Motor neuron (in vitro differentiated cells): ENCODE data around the gene LAMA2. TPM values are rescaled to one million over a fixed set of nuclear protein-coding genes. Genes with fewer than 3 reads are reported as not detected.
A peak's percentile ranks its signal among the peaks of the same experiment; 100 is the strongest.
"Not testable (repeated sequence)": the region's sequence is repeated elsewhere in the genome, so short reads cannot be mapped to it uniquely, and the experiment has no call there.

Experiments used
- ATAC-seq, 8 experiments: fragments of 200-7000 bp; cut with Tn5 transposase; replicated peaks in 6 of 8; 2 replicates each; pipeline ENCODE4 v1.8.0; 2021; ENCODE audit warnings: mild to moderate bottlenecking in 8 of 8, moderate library complexity in 8 of 8
- H3K27ac ChIP-seq, 2 donors: fragments of 250-450 bp; sonication (Bioruptor Pico); 2 replicates each; pipeline ENCODE4 v1.9.0; 2021; ENCODE audit warnings: antibody characterized with exemption in 2 of 2, mild to moderate bottlenecking in 2 of 2, moderate library complexity in 1 of 2
- H3K4me1 ChIP-seq, 2 donors: fragments of 250-450 bp; sonication (Bioruptor Pico); replicated peaks in 1 of 2; 2 replicates each; pipeline ENCODE4 v1.6.1; 2021; ENCODE audit warnings: antibody characterized with exemption in 2 of 2, mild to moderate bottlenecking in 2 of 2, moderate library complexity in 1 of 2
- H3K4me3 ChIP-seq, 5 donors: fragments of 250-450 bp; sonication (Bioruptor Pico); 2 replicates each; pipeline ENCODE4 v1.9.0; 2021; ENCODE audit warnings: antibody characterized with exemption in 5 of 5, mild to moderate bottlenecking in 5 of 5, moderate library complexity in 4 of 5
- WGBS, 10 experiments: fragments of 450-650 bp; shearing (Covaris generic); methylation state at CpG; one replicate each; pipeline ENCODE4 v1.0.0; 2022; 5-methylcytosine and 5-hydroxymethylcytosine counted together
- in situ Hi-C, 9 experiments: fragments of 400-800 bp; cut with MboI; loops; one replicate each; pipeline ENCODE4 v1.15.0; 2021; ENCODE audit warnings: low sequenced_read_pairs in 9 of 9, low pct_unique_long_range_greater_than_20kb in 2 of 9; ENCODE audit not compliant: unreplicated experiment in 9 of 9
- total RNA-seq, 8 experiments: library from RNA; unstranded; fragments of 300-600 nt; gene quantifications; 2 replicates each; pipeline versions ENCODE4 v1.2.3 to v1.2.4, GENCODE V29; 2022

Gene LAMA2
- total RNA-seq, 8 experiments from 2014 or later, result 0.52 to 232 (median 5.1) TPM

DNA sequence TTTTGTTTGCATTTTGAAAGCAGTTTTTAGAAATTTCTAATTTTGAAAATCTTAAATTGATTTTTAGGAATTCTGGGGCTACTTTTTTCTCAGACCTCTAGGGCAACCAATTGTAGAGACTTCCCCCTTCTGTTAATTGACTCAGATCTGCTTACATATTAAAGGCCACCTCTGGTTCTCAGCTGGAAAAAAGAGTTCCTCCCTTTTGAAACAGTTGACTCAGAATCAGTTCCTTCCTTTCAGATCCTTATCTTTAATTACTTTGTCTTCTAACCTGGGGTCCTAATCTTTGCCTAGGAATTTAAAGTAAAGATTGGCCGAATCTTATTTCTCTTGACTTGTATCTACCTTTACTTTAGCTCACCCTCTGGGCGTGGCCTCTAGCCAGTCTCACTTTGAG lies 146.8 kb downstream of the LAMA2 start:
- ATAC-seq, result peak in 2 of 8 experiments; percentile 17 to 37
- 25 to 100% (median 64%) methylated on average over 1 to 2 of the region's 2 CpGs; no CpG with 5 or more reads in 2 of the 10 experiments for WGBS, 10 experiments
- Histone ChIP-seq H3K4me3 (no peak overlapping the region), H3K4me1 (no peaks in the 10 kb centered on the region), H3K27ac (no peak overlapping the region)
- in situ Hi-C loops, result no loop called here

DNA sequence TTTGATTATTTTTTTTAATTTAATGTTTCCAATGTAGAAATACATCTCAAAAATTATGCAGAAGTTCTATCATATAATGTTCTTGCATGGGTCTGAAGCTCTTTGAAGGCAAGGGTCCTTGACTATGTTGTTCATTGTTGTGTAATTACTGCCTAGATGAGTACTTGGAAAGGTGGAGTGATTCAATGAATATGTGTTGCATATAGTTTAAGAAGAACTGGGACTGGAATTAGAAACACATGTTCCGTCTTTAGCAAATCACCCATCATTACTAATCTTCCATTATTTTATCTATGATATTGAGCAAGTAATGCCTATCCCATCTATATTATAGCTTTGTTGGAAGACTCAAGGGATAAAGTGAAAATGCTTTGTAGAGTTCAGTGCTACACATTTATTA lies 147.3 kb downstream of the LAMA2 start:
- ATAC-seq, result peak in 2 of 8 experiments; percentile 43 to 65
- in situ Hi-C loops, result no loop called here
- Histone ChIP-seq H3K27ac (no peak overlapping the region), H3K4me3 (no peak overlapping the region), H3K4me1 (no peaks in the 10 kb centered on the region)
- 0 to 100% (median 77%) methylated on average over 1 of the region's 1 CpG; no CpG with 5 or more reads in 2 of the 10 experiments for whole genome bisulfite sequencing, 10 experiments

DNA sequence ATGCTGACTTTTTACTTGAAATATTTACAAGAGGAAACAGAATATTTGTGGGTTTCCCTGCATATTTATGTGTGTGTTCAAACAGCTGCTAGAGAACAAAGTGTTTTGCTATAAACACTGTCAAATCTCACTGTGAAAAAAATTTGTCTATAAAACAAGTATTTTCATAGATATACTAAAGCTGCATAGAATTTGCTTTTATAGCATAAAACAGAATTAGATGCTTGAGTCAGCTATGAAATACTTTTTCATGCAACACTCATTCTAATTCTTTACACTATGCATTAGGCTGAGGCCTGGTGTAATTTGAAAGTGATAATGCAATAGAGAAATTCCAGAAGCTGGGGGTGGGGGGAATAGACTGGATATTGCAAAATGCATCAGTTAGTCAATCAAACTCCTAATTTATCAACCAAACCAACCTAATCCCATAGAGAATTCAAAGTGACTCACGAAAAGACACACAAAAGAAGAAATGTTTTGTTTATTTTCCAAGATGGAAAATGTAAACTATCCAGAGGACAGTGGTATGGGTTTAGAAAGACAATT lies 148.2 kb downstream of the LAMA2 start:
- WGBS, 10 experiments, result 0 to 100% (median 66%) methylated on average over 1 of the region's 1 CpG; no CpG with 5 or more reads in 2 of the 10 experiments
- peak in 3 of 8 experiments; percentile 52 to 74 (median 58) for ATAC-seq
- no peaks in the 10 kb centered on the region for H3K4me1 ChIP-seq
- no peak overlapping the region for H3K4me3 ChIP-seq
- H3K27ac ChIP-seq, result no peak overlapping the region
- in situ Hi-C loops, result no loop called here

DNA sequence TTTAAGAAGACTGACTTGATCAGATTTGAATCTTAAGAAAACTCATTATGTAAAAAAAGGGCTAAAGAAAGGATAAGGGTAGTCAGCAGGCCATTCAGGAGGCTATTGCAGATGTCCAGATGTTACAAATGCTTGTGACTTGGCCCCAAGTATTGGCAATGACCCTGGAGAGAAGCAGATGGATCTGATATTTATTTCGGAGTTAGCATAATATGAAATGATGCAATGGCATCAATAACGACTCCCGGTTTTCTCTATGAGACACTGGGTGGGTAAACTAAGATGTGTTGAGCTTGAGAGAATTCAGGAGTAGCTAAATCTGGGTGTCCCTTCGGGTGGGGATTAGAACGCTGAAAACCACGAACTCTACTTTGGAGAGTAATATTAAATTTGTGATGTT lies 149.7 kb downstream of the LAMA2 start:
- 20 to 100% (median 83%) methylated on average over 1 to 6 of the region's 6 CpGs; no CpG with 5 or more reads in 1 of the 10 experiments for WGBS, 10 experiments
- no peak overlapping the region for H3K27ac ChIP-seq
- peak in 2 of 8 experiments; percentile 21 to 44 for ATAC-seq
- in situ Hi-C loops, result no loop called here
- no peak overlapping the region for H3K4me3 ChIP-seq
- no peaks in the 10 kb centered on the region for H3K4me1 ChIP-seq

DNA sequence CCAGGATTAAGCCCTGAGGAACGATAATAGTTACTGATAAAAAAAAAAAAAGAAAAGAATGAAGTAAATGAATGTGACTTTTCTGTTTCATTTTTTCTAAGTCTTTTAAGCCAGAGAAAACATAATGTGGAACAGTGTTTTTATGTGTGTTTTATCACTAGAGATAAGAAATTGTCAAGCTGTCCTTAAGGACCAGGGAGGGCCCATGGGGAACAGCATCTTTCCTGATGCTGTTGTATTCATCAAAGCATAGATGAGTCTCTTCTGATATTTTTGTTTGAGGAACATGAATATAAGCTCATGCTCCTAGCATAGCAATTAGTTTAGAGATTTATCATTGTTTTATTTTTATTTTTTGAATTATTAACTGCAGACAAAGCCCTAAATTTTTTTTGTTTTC lies 150.2 kb downstream of the LAMA2 start:
- H3K4me1 ChIP-seq, result no peaks in the 10 kb centered on the region
- in situ Hi-C loops, result no loop called here
- WGBS, 10 experiments, result 42 to 100% (median 91%) methylated on average over 1 of the region's 1 CpG; no CpG with 5 or more reads in 1 of the 10 experiments
- ATAC-seq, result no peak
- H3K27ac ChIP-seq, result no peak overlapping the region
- no peak overlapping the region for H3K4me3 ChIP-seq

DNA sequence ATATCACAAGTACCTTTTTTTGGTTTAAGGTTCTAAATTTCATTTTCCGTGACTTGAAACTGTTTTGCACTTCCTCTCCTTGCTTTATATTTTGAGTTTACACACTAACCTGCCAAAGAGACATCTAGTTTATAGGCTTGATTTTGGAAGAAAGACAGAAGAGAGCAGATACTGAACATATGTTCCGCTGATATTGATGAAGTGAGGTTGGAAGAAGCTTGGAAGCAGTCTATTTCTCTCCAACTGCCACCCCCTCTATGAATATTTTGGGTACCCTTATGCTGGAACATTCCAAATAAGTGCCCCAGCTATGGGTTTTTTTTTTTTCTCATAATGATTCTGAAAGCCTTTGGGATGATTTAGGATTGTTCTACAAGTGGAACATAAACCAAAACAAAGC lies 150.6 kb downstream of the LAMA2 start:
- 92 to 100% (median 98%) methylated on average over 1 to 2 of the region's 2 CpGs; no CpG with 5 or more reads in 2 of the 10 experiments for WGBS, 10 experiments
- no peak overlapping the region for H3K4me3 ChIP-seq
- no peaks in the 10 kb centered on the region for H3K4me1 ChIP-seq
- in situ Hi-C loops, result no loop called here
- ATAC-seq, result no peak
- H3K27ac ChIP-seq, result no peak overlapping the region

DNA sequence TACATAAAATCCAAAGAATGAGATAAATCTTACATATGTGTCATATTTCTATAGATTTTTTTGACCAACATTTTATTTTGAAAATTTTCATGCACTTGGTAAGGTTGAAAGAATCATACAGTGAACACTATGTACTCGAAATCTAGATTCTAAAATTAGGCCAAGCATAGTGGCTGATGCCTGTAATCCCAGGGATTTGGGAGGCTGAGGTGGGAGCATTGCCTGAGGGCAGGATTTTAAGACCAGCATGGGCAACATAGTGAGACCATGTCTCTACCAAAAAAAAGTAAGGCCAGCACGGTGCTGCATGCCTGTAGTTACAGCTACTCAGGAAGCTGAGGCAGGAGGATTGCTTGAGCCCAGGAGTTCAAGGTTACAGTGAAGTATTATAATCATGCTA lies 158.6 kb downstream of the LAMA2 start:
- Histone ChIP-seq H3K4me1 (no peaks in the 10 kb centered on the region), H3K27ac (no peak overlapping the region), H3K4me3 (no peak overlapping the region)
- WGBS, 10 experiments, result 43 to 100% (median 67%) methylated on average over 1 to 2 of the region's 2 CpGs; no CpG with 5 or more reads in 1 of the 10 experiments
- in situ Hi-C loops, result no loop called here
- ATAC-seq, result no peak

DNA sequence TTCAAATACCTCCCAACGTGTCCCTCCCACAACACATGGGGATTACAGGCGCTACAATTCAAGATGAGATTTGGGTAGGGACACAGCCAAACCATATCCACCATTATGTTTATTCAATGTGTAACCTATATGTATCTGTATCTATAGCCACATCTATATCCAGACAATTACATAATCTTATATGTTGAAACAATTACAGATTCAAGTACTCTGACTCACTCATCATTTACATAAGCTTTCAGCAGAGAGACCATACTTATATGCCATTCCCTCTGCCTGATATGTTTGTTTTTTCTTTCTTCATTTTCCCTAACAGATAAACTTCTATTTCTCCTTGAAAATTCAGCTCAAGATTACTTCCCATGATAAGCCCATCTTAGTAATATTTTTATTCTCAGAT lies 163.6 kb downstream of the LAMA2 start:
- no peak overlapping the region for H3K27ac ChIP-seq
- ATAC-seq, result no peak
- no peaks in the 10 kb centered on the region for H3K4me1 ChIP-seq
- no peak overlapping the region for H3K4me3 ChIP-seq
- WGBS, 10 experiments, result 40 to 100% (median 83%) methylated on average over 1 to 2 of the region's 2 CpGs; no CpG with 5 or more reads in 1 of the 10 experiments
- in situ Hi-C loops, result no loop called here

DNA sequence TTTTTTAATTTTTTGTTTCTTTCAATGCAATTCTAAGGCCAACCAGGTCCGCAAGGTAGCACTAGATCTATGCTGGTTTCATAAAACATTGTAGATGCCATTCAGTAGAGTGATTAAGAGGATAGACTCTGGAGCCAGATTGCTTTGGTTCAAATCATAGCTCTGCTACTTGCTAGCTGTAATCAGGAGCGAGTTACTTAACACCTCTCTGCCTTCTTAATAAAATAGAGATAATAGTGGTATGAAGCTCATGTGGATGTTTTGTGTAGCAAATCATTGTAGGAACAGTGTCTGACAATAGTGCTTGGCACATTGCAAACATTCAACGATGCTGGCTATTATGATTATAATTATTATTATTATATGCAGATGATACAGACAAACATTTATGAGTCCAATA lies 164.9 kb downstream of the LAMA2 start:
- ATAC-seq, result no peak
- WGBS, 10 experiments, result 71 to 100% (median 94%) methylated on average over 1 to 3 of the region's 3 CpGs; no CpG with 5 or more reads in 2 of the 10 experiments
- in situ Hi-C loops, result no loop called here
- H3K27ac ChIP-seq, result no peak overlapping the region
- no peak overlapping the region for H3K4me3 ChIP-seq
- H3K4me1 ChIP-seq, result no peaks in the 10 kb centered on the region

DNA sequence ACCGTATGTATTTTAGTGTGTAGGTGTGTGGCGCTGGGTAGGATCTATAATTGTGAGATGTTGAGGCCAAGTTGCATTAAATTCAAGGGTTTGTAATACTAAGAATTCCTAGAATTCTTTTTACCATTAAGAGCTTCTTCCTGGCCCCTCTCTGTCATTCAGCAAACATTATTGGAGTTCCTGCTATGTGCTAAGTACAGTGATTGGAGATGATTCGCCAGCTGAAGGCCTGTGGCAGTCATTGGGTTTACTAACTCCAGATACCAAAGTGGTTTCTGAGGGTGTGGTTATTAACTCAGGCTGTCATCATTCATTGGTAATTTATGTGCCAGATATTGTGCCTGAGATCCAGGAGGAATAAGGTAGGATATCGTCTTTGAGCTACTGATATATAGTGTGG lies 167.1 kb downstream of the LAMA2 start:
- Histone ChIP-seq H3K4me3 (no peak overlapping the region), H3K27ac (no peak overlapping the region), H3K4me1 (no peaks in the 10 kb centered on the region)
- ATAC-seq, result no peak
- WGBS, 10 experiments, result 76 to 100% (median 100%) methylated on average over 1 to 3 of the region's 4 CpGs; no CpG with 5 or more reads in 1 of the 10 experiments
- in situ Hi-C loops, result no loop called here

DNA sequence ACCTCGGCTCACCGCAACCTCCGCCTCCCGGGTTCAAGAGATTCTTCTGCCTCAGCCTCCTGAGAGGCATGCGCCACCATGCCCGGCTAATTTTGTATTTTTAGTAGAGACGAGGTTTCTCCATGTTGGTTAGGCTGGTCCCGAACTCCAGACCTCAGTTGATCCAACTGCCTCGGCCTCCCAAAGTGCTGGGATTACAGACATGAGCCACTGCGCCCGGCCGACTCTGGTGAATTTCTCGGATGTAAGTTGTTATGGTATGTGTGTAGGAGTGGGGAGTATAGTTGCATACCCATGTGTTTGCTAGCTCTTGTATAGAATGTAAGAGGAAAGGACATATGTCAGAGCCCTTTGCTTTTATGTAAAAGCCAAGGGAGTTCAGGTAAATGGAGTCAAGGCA lies 170.2 kb downstream of the LAMA2 start:
- H3K27ac ChIP-seq, H3K4me3 ChIP-seq, H3K4me1 ChIP-seq, ATAC-seq, in situ Hi-C loops: not testable (repeated sequence)
- 90 to 100% (median 98%) methylated on average over 2 to 12 of the region's 13 CpGs; no CpG with 5 or more reads in 2 of the 10 experiments for WGBS, 10 experiments

DNA sequence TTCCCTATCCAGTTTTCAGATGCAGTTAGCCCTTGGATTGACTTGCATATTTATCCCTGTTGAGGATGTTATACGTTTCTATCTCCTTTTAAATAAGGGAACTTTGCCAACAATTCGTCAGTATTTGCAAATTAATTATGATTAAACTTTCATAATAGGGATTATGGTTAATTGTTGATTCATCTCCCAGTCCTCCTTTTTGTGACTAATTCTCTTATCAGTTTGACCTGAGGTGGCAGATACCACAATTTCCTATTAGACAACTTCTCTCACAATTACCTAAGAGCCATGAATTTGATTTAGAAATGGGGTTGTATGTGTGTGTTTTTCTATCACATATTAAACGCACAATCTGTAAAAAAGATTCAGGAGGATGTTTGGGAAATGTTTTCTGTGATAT lies 172.9 kb downstream of the LAMA2 start:
- H3K4me1 ChIP-seq, result no peaks in the 10 kb centered on the region
- H3K4me3 ChIP-seq, result no peak overlapping the region
- 10 to 92% (median 78%) methylated on average over 2 to 3 of the region's 3 CpGs for WGBS, 10 experiments
- no peak for ATAC-seq
- in situ Hi-C loops, result no loop called here
- H3K27ac ChIP-seq, result no peak overlapping the region

DNA sequence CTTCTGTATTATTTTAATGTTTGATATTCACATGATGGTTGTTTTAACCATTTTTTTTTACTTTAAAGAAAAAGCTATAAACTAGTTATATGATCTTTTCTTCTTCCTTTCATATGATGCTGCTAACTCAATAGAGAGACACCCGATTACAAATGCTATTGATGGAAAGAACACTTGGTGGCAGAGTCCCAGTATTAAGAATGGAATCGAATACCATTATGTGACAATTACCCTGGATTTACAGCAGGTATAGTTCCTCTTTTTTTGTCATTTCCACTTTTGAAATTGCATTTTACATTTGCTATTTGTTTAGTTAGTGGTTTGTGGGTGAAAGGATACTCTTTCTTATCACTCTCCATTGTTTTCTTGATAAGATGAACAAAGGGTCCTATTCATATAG lies 176.7 kb downstream of the LAMA2 start:
- H3K4me3 ChIP-seq, result no peak overlapping the region
- 60 to 100% (median 89%) methylated on average over 1 to 2 of the region's 2 CpGs; no CpG with 5 or more reads in 2 of the 10 experiments for WGBS, 10 experiments
- in situ Hi-C loops, result no loop called here
- no peak overlapping the region for H3K27ac ChIP-seq
- no peaks in the 10 kb centered on the region for H3K4me1 ChIP-seq
- no peak for ATAC-seq

DNA sequence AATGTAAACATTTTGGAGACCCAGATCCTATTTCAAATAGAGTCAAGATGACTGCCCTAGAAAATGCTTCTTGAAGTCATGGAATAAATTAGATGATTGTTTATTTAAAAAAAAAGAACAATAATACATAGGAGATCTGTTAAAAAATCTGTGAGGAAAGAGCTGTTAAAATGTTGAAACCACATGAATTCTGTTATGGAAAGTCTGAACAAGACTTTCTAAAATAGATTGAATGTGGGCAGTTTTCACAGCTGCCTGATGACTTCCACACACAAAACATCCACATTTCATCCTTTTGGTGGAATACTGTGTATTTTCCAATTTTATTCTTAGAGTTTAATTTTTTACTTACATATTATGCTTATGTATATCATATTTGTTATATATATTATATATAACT lies 186.1 kb downstream of the LAMA2 start:
- no peak overlapping the region for H3K27ac ChIP-seq
- ATAC-seq, result no peak
- no peak overlapping the region for H3K4me3 ChIP-seq
- H3K4me1 ChIP-seq, result no peaks in the 10 kb centered on the region
- in situ Hi-C loops, result no loop called here
